Suprapubic skin (tissue), 4 donors: ENCODE results near the gene GLYATL1. TPM values are rescaled to one million over a fixed set of nuclear protein-coding genes. Genes with fewer than 3 reads are reported as not detected.
A peak's percentile ranks its signal among the peaks of the same experiment; 100 is the strongest.

Source experiments
- DNase-seq, 2 donors: peaks; one replicate each; pipeline ENCODE4 v3.0.0-alpha.2; 2019; ENCODE audit warnings: low spot score in 2 of 2
- H3K27ac ChIP-seq: fragments of 200-600 bp; sonication (generic); one replicate; pipeline ENCODE4 v1.5.1; 2019
- H3K27me3 ChIP-seq: fragments of 200-600 bp; sonication (generic); one replicate; pipeline ENCODE4 v1.5.1; 2019
- H3K36me3 ChIP-seq: fragments of 200-600 bp; sonication (generic); one replicate; pipeline ENCODE4 v1.5.1; 2019
- H3K4me1 ChIP-seq: fragments of 200-600 bp; sonication (generic); one replicate; pipeline ENCODE4 v1.5.1; 2019
- H3K4me3 ChIP-seq: fragments of 200-600 bp; sonication (generic); one replicate; pipeline ENCODE4 v1.5.1; 2019; ENCODE audit warnings: mild to moderate bottlenecking
- H3K9me3 ChIP-seq: fragments of 200-600 bp; sonication (generic); one replicate; pipeline ENCODE4 v1.5.1; 2019
- EP300 ChIP-seq: sonication (generic); formaldehyde crosslinking; IDR thresholded peaks from one replicate; pipeline ENCODE4 v1.6.1; 2017; ENCODE audit warnings: antibody characterized with exemption
- POLR2A ChIP-seq, 2 donors: fragments of 450-650 bp; IDR thresholded peaks; one replicate each; pipeline ENCODE4 v1.6.1; 2017; ENCODE audit warnings: antibody characterized with exemption in 2 of 2, mild to moderate bottlenecking in 2 of 2, moderate library complexity in 2 of 2
- POLR2AphosphoS5 ChIP-seq, 3 donors: sonication (generic); formaldehyde crosslinking; IDR thresholded peaks; one replicate each; pipeline ENCODE4 v1.6.1; 2017; ENCODE audit warnings: antibody characterized with exemption in 3 of 3
- WGBS: methylation state at CpG from one replicate; pipeline ENCODE4 v1.1.5; 2018; 5-methylcytosine and 5-hydroxymethylcytosine counted together
- total RNA-seq, 4 donors: library from RNA; depleted of rRNA; stranded (reverse); fragments of >200 nt; gene quantifications; one replicate each; pipeline ENCODE4 v1.1.0, GENCODE V29; 2016
- TF ChIP-seq, protein P1 (sequence below), 2 donors: fragments of 200-600 bp in 1 of 2; fragments of 450-650 bp in 1 of 2; sonication (generic) in 1 of 2; IDR thresholded peaks; one replicate each; pipeline ENCODE4 v1.5.1; 2016 to 2019; ENCODE audit warnings: antibody characterized with exemption in 2 of 2, mild to moderate bottlenecking in 1 of 2, moderate library complexity in 1 of 2

GLYATL1 gene
- total RNA-seq, 4 donors from 2014 or later, result 2.4 to 6.1 (median 3.5) TPM; not detected in 1

DNA sequence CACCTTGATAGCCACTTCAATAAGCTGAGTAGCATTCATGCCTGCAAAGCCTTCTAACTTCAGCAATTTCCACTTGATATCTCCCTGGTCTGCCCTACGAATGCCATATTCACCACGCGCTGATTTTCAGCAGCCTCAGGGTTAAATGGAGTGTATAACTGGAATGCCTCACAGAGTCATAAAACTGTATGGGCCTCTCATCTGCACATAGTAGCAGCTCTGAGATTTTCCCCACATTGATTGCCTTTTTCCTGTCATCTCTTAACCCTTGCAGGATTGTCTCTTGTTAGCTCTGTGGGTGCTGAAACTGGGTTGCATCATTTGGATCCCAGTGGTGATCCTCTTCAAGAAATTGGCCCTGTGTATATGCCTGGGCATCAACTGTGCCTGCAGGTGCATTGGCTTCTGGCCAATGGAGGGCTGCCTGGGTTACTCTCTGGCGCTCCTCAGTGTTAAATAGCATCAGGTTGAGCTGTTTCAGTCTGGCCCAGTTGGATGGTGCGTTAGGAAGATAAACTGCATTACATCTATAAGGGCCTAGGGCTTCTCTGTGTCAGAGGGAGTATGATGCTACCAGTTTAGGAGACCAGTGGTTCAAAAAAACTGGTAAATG lies 17.4 kb upstream of the GLYATL1 start:
- H3K9me3 ChIP-seq, result peaks cover 14% of the 10 kb centered on the region
- H3K36me3 ChIP-seq, result no peaks in the 10 kb centered on the region
- no peak for DNase-seq
- H3K4me1 ChIP-seq, result peaks cover 22% of the 10 kb centered on the region
- WGBS, result 61% methylated on average over 5 of the region's 5 CpGs
- H3K27ac ChIP-seq, result peak overlapping the region; percentile 64
- no peak overlapping the region for H3K4me3 ChIP-seq
- TF ChIP-seq POLR2A (IDR thresholded peaks at IDR 0.05), result no peak
- no peak for TF ChIP-seq EP300
- TF ChIP-seq, protein P1, sequence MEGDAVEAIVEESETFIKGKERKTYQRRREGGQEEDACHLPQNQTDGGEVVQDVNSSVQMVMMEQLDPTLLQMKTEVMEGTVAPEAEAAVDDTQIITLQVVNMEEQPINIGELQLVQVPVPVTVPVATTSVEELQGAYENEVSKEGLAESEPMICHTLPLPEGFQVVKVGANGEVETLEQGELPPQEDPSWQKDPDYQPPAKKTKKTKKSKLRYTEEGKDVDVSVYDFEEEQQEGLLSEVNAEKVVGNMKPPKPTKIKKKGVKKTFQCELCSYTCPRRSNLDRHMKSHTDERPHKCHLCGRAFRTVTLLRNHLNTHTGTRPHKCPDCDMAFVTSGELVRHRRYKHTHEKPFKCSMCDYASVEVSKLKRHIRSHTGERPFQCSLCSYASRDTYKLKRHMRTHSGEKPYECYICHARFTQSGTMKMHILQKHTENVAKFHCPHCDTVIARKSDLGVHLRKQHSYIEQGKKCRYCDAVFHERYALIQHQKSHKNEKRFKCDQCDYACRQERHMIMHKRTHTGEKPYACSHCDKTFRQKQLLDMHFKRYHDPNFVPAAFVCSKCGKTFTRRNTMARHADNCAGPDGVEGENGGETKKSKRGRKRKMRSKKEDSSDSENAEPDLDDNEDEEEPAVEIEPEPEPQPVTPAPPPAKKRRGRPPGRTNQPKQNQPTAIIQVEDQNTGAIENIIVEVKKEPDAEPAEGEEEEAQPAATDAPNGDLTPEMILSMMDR (IDR thresholded peaks at IDR 0.05), result no peak
- TF ChIP-seq POLR2AphosphoS5 (IDR thresholded peaks at IDR 0.05), result no peak
- H3K27me3 ChIP-seq, result no peaks in the 10 kb centered on the region

GRCh38 chr11:58922479-58922878 lies 16.8 kb upstream of the GLYATL1 start:
- Histone ChIP-seq H3K9me3 (peaks cover 10% of the 10 kb centered on the region), H3K27ac (peak overlapping the region; percentile 64), H3K36me3 (no peaks in the 10 kb centered on the region), H3K4me1 (peaks cover 28% of the 10 kb centered on the region), H3K4me3 (no peak overlapping the region), H3K27me3 (no peaks in the 10 kb centered on the region)
- WGBS, result 32% methylated on average over 5 of the region's 5 CpGs
- DNase-seq, result no peak
- TF ChIP-seq, protein P1 (IDR thresholded peaks at IDR 0.05), result no peak
- TF ChIP-seq EP300 (no peak), POLR2A (IDR thresholded peaks at IDR 0.05) (no peak), POLR2AphosphoS5 (IDR thresholded peaks at IDR 0.05) (no peak)

GRCh38 chr11:58923300-58923788 lies 15.9 kb upstream of the GLYATL1 start:
- Histone ChIP-seq H3K27ac (peak overlapping the region; percentile 64), H3K9me3 (peaks cover under 1% of the 10 kb centered on the region), H3K27me3 (no peaks in the 10 kb centered on the region), H3K4me3 (no peak overlapping the region), H3K36me3 (no peaks in the 10 kb centered on the region), H3K4me1 (peaks cover 36% of the 10 kb centered on the region)
- WGBS, result 2% methylated on average over 5 of the region's 5 CpGs
- TF ChIP-seq, protein P1 (IDR thresholded peaks at IDR 0.05), result no peak
- TF ChIP-seq EP300 (no peak), POLR2A (IDR thresholded peaks at IDR 0.05) (no peak), POLR2AphosphoS5 (IDR thresholded peaks at IDR 0.05) (no peak)
- DNase-seq, result no peak

DNA sequence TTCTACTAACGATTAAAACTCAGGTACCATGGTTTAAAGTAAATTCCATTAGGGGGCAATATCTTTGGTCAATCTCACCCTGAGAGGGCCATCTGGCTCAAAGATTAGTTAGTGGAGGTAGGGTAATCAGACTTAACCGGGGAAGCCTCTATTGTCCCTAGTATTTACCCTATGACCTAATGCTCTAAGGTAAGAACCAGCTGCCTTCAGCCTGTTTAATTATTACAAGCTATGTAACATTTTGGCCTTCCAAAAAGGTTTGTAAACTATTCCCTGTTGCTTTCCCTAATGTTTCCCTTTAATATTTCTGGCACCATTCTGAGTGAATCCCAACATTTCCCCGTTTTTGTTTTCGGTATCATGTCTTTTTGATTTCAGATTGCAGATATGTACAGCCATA lies 15.1 kb upstream of the GLYATL1 start:
- Histone ChIP-seq H3K27ac (peak overlapping the region; percentile 22), H3K4me1 (peaks cover 36% of the 10 kb centered on the region)
- no peak for DNase-seq

GRCh38 chr11:58926251-58926650 lies 13.0 kb upstream of the GLYATL1 start:
- Histone ChIP-seq H3K27ac (no peak overlapping the region), H3K4me3 (no peak overlapping the region), H3K27me3 (no peaks in the 10 kb centered on the region), H3K9me3 (no peaks in the 10 kb centered on the region), H3K36me3 (no peaks in the 10 kb centered on the region), H3K4me1 (peaks cover 36% of the 10 kb centered on the region)
- DNase-seq, result no peak
- 81% methylated on average over 5 of the region's 5 CpGs for WGBS
- TF ChIP-seq EP300 (no peak), POLR2AphosphoS5 (IDR thresholded peaks at IDR 0.05) (no peak), POLR2A (IDR thresholded peaks at IDR 0.05) (no peak)
- TF ChIP-seq, protein P1 (IDR thresholded peaks at IDR 0.05), result no peak

More for the DNA sequence above, 15.1 kb upstream of the GLYATL1 start:
- Histone ChIP-seq H3K36me3 (no peaks in the 10 kb centered on the region), H3K27me3 (no peaks in the 10 kb centered on the region), H3K9me3 (no peaks in the 10 kb centered on the region), H3K4me3 (no peak overlapping the region)
- WGBS, result 45% methylated on average over 4 of the region's 4 CpGs
- TF ChIP-seq POLR2A (IDR thresholded peaks at IDR 0.05) (no peak), EP300 (no peak), POLR2AphosphoS5 (IDR thresholded peaks at IDR 0.05) (no peak)
- TF ChIP-seq, protein P1 (IDR thresholded peaks at IDR 0.05), result no peak
